IPS-NIHi7 (cell line): Measurements from ENCODE around the gene RNU1-4.
"Not testable (repeated sequence)": the region's sequence is repeated elsewhere in the genome, so short reads cannot be mapped to it uniquely, and the experiment has no call there.

Source experiments
- DNase-seq: peaks from one replicate; pipeline ENCODE4 v3.0.0; 2012; ENCODE audit warnings: mixed read lengths; ENCODE audit errors: extremely low spot score

The RNU1-4 gene

GRCh38 chr1:16708704-16709103 is 31.6 kb upstream of the RNU1-4 start:
- DNase-seq, result not testable (repeated sequence)

- not testable (repeated sequence) for DNase-seq
Measured at GRCh38 chr1:16709659-16710087, 30.6 kb upstream of the RNU1-4 start.

GRCh38 chr1:16710618-16711017 is 29.7 kb upstream of the RNU1-4 start:
- not testable (repeated sequence) for DNase-seq

DNA sequence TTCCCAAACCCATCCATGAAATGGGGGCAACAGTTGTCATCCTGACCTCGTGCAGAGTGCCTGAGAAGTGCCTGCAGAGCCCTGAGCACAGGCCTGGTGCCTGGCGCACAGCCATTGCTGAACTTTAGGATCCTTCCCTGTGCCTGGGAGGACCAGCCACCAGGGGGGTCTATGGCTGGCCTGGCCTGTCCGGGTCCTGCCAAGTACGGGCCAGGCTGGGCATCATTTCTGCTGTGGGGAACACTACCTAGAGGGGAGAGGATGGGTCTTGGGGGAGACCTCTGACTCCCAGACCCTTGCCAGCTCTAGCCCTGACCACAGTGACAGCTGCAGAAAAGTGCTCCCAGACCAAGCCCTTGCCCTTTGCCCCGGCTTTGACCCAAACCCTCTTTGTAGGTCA is 28.2 kb upstream of the RNU1-4 start:
- not testable (repeated sequence) for DNase-seq

DNA sequence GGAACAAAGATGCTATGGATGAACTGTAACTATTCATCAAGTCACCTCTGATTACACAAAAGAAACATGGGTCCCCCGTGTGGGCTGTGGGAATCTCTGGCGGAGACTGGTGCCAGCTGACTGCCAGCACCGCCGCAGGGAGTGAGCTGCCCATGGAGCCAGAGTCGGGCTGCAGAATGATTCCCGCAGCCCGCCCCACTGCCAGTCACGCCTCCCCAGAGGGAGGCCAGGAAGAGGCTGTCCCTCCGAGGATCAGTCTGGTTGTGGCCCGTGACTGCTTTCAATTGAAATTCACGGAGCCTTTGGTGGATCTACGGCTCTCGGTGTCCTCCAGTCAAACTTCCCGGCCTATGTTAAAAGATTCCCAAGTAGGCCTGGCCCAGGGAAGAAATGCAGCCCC is 27.7 kb upstream of the RNU1-4 start:
- not testable (repeated sequence) for DNase-seq

DNA sequence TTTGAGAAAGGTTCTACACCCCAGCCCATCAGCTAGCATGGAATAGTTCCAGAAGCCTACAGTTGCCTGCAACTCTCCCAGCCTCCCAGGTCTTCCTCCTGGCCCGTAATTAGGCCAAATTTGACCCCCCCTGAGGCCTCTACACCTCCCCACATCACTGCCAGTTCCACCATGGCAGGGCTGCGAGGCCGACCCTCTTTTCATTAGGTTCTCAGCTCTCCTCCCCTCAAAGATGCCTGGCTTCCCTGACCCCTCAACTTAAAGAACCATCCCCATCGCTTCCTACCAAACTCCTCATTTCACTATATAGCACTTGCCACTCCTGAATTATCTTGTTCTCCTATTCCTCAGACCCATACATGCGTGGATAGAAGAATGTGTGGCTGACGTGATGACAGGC is 27.3 kb upstream of the RNU1-4 start:
- not testable (repeated sequence) for DNase-seq

DNA sequence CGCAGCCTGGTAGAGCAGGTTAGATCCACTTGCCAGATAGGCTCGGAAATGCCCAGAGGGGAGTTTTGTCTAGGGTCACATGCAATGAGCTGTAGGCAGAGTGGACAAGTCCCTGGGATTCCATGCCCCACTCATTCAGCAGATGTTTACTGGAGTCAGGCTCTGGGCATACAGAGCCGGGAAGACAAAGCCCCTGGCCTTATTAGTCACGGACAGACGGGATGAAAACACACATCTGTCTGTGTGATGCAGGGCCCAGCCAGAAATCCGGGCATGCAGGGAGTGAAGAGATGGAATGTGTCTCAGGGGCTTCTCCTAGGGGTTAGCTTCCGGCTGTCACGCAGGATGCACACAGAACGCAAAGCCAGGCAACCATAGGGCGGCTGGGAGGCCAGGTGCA is 26.8 kb upstream of the RNU1-4 start:
- not testable (repeated sequence) for DNase-seq

GRCh38 chr1:16716691-16717335 is 23.5 kb upstream of the RNU1-4 start:
- no peak for DNase-seq

GRCh38 chr1:16717336-16718098 is 22.8 kb upstream of the RNU1-4 start:
- DNase-seq, result no peak

GRCh38 chr1:16718099-16718907 is 22.0 kb upstream of the RNU1-4 start:
- DNase-seq, result not testable (repeated sequence)

DNA sequence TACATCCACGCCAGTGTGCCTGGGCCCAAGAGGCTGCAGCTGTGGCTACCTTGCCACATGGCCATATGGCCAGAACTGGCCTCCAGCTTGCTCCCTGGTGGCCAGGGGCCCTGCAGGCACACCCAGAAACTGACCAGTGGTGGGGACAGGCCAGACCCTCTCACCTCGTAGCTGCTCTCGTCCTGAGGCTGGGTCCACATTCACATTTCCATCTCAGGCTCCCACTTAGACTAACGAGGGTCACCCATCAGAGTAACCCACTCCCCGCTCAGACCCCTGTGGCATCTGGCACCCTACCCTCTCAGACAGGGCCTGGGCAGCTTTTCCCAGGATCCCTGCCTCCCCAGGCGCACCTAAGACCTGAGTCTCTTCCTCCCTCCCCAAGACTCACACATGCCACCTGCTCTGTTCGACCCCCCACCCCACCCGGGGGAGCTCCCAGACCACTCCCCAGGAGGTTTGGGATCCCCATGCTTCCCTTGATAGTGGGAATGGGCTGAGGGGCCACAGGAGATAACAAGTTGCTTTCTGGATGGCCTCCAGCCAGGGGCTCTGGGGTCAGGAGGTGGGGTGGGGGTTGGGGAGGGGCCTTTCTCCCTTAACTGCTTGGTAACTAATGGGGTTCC is 21.3 kb upstream of the RNU1-4 start:
- DNase-seq, result no peak

DNA sequence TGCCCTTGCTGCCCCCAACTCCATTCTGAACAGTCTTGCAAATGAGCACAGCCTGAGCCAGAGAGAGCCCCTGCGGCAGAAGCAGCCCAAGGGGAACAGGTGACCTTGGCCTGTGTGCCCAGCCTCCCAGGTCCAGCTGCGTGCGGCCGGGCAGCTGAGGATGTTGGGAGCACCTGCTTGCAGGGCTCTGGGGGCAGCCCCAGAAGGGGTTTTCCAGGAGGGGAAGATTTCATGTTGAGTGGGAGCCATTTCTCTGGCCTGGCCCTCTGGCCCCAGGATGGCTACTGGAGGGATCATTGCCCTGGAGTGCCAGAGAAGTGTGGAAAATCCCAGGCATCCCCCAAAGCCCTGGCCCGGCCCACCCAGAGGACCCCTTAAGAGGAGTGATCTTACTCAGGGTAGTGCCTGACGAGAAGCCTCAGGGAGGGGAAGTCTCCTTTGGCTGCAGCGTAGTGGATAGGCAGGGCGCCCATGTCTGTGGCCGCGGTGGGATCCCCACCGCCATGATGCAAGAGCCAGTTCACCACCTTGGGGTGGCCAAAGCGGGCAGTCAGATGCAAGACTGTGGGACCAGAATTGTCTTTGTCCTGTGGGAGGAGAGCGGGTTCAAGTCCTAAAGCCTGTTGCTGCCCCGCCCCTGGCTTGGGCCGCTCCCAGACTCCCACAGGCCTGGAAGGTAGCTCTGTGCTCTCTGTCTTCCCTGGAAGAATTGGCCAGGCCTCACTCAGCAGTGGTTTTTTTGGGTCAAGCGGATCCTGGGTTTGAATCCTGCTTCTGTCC is 20.6 kb upstream of the RNU1-4 start:
- no peak for DNase-seq

DNA sequence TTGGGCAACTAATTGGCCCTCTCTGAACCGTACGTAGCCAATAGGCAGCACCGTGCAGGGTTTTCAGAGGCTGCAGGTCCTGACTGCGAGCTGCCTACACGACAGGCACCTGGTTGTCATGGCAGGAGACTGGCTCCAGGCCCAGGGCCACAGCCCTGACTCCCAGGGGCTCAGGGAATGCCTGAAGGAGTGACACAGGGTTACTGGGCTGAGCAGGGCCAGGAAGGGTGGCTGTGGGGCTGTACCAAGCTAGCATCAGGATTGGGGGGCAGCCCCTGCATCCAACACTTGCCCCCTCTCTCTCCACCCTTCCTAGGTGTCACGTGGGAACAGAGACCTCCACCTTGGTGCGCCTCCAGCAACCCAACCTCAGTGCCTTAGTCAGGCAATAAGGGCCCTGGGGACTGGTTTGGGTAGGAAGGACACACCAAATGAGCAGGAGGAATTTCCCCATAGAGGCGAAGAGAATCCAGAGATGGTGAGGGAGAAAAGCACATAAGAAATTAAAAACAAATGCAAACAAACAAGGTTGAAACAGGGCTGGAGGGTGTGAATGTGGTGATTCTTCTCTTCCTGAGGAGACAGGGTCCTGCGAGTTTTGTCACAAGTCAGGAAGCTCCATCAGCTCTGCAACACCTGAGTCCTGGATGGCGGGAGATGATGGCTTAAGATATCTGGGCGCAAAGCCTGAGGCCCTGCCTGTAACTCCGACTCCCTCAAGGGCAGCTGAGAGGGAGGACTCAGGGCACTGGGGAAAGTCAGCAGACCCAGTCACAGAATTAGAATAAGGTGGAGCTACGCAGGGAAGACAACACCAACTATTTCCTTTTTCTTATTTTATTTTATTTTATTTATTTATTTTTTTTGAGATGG is 19.7 kb upstream of the RNU1-4 start:
- DNase-seq, result no peak

GRCh38 chr1:16721871-16722641 is 18.3 kb upstream of the RNU1-4 start:
- DNase-seq, result no peak

- DNase-seq, result peak; percentile 26
Measured at GRCh38 chr1:16724718-16725438, 15.4 kb upstream of the RNU1-4 start.

- DNase-seq, result not testable (repeated sequence)
Measured at GRCh38 chr1:16725439-16726245, 14.7 kb upstream of the RNU1-4 start.

GRCh38 chr1:16727190-16728111 is 12.9 kb upstream of the RNU1-4 start:
- DNase-seq, result no peak
